ENCODE data around the gene PDZD2.
"Not testable (repeated sequence)": the region's sequence is repeated elsewhere in the genome, so short reads cannot be mapped to it uniquely, and the experiment has no call there.

The PDZD2 gene

DNA sequence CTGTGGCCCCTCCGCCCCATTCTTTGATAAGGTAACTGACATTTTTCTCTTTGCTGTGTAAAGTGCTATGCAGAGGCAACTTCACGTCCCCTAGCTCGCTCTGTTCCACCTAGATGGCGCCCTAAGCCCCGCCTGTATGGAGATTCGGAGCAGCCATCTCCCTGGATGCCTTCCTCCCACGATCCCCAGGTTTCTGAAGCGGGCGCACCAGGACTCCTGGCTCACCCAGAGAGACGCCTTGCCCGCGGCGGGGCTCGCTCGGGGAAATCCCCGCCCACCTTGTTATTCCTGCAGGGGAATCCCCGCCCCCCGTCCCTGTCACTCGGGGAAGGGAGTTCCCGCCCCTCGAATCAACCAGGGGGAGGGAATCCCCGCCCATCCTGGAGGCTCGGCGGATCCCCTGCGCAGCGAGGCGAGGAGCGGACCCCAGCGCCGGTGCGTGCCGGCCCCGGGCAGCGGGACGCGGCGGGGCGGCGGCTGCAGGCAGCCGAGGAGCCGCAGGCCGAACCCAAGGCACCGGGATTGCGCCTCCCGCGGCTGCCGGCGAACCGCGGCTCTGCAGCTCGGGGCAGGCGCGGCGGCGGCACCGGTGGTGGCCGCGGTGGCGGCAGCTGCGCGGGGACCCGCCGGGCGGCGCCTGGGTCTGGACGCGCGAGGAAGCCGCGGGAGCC lies at the start of gene PDZD2:
Gene PDZD2 (plus strand): TSS at position 384 of the 671 bp plus-strand sequence.
- DNase-seq: peak; percentile 81

DNA sequence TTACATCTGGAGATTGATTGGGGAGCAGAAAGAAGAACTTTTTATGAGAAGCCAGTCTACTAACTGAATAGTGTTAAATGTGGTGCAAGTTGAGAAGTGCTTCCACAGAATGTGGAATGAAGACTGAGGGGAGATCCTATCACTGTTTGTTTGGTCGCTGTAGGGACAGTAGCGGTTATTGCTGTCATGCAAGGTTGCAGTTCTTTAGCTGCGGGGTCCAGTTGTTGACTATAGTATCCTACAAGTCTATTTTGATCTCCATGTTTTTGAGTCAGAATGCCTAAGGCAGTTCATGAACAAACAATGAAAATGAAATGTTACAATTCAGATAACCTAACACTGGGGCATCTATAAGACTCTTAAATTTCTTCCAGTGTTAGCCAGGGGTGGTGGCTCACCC lies 45.3 kb upstream of the PDZD2 start:
- DNase-seq: no peak

DNA sequence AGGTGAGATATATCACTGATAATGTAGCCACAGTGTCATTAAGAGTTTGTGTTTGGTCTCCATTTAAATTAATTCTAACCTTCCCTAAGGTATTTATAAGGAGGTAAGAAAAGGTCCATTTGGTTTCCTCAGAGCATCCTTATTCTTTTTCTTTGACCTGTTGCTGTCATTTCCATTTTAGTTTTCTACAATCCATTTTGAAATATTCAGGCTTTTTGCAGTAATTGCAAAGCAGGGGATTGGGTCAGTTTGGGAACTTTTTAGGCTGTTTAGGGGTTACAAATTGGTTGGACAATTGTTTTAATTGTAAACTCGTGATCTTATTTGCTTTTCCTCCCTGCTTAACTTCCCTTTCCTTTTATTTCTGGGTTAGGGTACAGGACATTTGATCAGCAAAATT lies 42.6 kb upstream of the PDZD2 start:
- DNase-seq: no peak

DNA sequence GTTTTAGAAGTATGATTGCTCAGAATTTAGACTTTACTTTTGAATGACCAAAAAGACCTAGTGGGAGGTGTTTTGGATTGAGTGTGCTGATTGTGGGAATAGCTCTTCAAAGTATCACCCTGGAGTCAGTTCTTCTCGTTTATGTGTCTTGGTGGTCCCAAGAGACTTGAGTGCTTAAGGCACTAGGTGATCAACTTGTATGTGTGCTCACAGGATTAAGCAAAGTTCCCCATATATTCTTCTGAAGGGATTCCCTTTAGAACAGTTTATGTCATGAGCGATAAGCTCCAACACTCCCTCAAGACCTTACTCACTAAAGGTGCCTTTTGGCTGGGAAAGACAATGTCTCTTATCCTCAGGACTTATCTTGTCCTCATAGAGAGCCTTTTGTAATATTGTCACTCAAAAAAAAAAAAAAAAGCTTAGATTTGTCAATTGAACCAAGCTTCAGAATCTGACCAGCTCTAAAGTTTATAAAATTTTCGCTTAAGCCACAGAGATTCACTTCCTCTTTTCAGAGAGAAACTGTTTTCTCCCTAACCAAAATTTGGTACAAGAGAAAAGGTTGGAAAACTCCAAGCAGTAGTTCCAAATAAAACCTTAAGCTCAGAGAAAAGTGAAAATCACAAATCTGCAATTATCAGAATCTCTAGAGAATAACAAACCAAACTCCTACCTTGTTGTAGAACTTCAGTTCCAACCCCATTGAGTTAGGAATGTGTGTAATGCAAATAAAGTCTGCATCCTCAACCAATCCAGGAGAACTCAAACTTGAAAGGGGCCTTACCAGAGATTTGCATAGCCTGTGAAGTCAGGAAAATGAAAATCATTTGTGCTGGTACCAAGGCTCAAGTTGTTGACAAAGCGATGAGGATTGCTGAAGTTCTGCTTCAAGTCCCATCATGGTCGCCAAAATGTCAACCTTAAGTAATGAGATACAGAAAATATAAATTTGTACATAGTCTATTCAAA lies 40.0 kb upstream of the PDZD2 start:
- no peak for DNase-seq

DNA sequence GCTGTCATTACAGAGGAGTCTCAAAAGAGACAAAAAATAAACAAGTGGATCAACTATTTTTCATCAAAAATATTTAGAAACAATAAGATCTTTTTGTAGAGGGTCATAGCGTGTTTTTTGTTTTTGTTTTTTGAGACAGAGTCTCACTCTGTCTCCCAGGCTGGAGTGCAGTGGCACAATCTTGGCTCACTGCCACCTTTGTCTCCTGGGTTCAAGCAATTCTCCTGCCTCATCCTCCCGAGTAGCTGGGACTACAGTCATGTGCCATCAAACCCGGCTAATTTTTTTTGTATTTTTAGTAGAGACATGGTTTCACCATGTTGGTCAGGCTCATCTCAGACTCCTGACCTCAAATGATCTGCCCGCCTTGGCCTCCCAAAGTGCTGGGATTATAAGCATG lies 36.6 kb upstream of the PDZD2 start:
- not testable (repeated sequence) for DNase-seq

DNA sequence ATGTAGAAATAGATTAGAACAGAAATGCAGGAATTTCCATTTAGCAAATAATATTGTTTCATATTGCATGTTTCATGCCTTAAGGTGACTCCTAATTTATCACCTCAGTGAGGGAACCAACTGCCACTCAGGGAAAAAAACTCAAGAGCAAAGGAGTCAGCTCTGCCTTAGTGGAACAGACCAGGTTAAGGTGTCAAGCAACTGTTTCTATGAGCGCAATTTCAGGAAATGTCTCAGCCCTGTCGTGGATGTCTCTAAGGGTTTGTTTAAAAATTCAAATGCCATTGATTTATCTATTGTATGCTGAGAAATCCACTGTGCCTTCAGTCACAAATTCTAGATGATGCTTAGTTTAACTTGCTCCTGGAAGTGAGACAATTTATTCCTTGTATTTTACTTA lies 34.7 kb upstream of the PDZD2 start:
- DNase-seq: no peak

DNA sequence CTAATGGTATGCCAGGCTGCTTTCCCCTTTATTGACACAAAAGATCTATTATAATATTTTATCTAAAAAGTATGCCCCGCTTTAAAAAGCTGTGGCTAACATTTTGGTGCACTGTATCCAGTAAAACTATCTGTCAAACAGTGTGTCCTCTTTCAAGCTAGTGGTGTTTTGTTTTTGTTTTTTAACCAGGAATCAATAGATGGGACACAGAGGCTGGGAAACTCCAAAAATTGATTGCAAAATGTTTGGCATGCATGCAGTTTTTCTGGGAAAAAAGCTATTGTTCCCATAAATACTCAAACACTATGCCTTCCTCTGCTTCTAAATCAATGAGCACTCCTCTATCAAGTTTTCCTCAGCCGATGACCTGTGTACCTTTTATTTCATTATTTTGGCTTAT lies 34.3 kb upstream of the PDZD2 start:
- no peak for DNase-seq

DNA sequence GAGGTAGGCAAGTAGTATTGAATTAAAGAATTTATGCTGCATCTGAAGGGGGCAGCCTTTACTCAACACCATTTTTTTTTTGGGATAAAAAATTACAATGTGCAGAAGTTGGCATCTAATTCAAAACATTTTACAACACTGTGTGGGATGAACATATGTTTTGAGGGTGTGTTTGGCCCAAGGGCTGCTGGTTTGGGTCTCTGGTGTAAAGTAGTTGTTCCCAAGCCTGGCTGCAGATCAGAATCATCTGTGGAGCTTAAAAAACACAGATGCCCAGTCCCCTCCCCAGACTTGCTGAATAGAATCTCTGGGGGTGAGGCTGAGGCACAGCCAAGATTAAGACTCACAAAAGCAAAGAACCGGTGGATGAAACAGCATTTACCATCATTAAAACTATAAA lies 33.0 kb upstream of the PDZD2 start:
- no peak for DNase-seq

DNA sequence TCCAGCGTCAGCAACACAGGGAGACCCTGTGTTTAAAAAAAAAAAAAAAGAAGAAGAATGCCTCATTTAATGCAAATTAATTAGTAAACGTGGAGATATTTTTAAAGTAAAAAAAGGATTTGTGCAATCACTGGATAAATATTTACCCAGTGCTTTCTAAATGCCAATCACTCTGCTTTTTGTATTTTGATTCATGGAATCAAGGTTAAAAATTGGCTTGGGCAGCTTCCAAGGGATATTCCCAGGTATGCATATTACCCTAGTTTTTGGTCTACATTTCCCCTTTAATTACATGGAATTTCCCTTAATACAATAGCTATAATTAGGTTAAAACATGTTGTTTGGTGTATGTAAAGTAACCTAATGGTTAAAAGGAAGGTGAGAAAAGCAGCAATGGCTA lies 31.4 kb upstream of the PDZD2 start:
- no peak for DNase-seq

DNA sequence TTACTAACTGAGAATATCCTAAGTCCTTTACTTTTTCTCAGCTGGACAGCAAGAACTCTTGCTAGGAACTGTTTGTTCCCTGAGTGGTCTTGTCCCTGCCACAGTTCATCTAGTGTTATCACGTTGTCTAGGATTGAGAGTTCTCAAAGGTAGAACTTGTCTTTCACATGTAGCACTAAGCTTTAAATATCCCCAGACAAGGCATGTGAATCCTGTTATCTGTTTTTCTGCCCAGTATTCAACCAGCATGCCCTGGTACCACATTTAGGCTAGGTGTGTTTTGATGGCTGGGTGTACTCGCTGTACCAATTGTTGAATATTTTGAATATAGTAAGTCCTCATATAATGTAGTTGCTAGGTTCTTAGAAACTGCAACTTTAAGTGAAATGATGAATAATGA lies 27.9 kb upstream of the PDZD2 start:
- DNase-seq: no peak

DNA sequence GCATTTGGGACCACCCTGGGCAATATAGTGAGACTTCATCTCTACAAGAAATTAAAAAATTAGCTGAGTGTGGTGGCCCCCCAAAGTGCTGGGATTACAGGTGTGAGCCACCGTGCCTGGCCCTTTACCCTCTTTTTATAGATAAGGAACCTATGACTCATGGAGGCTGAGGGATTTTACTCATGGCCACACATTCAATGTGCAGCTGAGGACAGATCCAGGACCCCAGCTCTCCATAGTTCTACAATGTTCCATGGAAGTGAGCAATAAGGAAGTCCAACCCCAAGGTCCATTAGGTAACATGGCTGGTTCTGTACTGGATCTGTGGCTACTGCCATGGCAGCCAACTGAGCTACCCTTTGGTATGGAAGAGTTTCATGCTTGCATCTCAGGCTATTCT lies 25.3 kb upstream of the PDZD2 start:
- no peak for DNase-seq

DNA sequence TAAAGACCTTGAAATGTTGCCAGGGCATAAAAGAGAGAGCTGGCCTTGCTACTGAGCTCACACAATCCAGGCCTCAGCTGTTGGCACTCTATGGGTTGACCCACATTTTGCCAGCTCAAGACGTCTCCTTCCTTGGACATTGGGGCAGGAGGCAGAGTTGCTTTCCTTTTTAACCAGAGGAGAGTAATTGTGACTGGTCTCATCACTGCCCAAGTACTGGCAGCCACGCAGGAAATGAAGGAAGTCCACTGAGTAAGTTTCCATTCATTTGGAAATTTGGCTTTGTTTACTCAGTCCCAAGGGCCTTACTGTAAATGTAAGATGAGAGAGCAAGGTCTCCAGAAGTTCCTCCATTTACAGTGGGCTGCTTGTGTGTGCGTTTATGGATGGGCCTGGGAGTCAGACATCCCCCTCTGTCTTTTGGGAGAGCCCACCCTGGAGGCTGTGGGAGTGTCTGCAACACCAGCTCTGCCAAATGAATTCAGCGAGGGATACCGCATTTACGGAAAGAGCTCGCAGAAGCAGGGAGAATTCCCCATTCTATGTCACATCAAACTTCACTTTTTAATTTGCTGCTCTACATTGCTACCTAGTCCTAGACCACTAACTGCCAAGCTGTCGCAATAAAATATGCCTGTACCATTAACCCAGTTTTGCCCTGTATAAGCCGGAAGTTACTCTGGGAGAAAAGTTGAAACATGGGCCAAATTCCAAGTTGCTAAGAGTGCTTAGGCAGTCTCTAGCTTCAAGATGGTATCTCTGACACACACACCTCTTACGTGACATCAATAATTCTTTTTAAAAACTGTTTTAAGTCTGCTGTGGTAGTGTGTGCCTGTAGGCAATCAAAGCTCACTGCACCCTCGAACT lies 24.5 kb upstream of the PDZD2 start:
- no peak for DNase-seq

DNA sequence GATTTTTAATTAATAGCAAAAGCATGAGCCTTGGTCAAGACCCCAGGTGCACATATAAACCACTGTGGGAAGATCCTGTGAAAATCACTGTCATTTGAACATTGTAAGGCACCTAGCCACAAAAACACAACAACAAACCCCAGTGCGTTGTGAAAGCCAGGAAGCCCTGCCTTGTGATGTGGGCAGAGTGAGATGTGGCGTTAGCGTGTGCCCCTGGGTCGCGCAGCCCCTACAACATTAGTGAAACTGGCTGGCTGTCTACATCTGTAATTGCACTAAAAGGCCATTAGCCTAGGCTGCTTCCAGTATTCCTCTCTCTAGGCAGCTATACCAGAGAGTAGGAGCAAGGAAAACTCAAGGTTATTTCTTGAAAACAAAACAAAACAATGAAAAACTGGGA lies 21.1 kb upstream of the PDZD2 start:
- no peak for DNase-seq

DNA sequence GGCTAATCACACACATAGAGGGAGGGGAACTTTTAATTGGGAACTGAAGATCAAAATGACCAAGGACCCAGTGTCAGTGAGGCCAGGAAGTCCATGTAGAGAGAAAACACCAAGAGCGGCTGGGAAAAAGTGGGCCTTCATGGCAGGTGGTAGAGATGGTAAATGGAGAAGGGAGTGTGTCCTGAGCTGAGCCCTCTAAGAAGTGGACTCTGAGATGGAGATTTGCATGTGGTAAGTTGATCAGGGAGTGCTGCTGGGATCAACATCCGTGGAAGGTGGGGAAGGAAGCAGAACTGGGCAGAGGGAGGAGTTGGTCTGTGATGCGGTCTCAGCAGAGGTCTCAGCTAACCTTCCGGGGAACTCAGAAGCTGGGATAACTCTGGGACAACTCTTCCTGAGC lies 18.9 kb upstream of the PDZD2 start:
- no peak for DNase-seq

DNA sequence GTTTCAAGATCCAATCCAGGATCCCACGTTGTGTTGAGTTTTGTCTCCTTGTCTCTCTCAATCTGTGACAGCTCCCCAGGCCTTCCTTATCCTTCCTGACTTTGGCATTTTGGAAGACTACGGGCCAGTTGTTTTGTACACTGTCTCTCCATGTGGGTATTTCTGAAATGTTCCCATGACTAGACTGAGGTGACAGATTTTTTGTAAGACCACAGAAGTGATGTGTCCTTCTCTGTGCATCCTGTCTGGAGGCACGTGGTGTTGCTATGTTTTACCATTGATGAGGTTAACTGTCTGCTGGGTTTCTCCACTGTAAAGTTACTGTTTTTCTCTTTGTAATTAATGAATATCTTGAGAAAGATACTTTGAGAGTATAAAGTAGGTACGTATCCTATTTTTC lies 15.7 kb upstream of the PDZD2 start:
- no peak for DNase-seq

DNA sequence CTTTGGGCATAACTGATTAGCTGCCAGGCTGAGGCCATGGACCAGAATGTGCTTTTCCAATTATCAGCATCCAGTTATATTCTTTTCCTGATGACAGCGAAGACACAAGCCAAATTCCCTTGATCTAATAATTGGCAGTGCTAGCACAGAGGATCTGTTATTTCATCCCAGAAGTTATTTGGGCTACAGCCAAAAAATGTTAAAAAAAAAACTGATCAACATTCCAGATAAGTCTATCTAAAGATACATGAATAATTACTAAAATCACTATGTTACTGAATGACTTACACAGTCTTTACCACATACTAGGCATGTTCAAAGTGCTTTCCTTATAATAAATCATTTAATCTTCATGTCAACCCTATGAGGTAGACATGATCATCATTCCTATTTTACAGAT lies 13.5 kb upstream of the PDZD2 start:
- DNase-seq: no peak

DNA sequence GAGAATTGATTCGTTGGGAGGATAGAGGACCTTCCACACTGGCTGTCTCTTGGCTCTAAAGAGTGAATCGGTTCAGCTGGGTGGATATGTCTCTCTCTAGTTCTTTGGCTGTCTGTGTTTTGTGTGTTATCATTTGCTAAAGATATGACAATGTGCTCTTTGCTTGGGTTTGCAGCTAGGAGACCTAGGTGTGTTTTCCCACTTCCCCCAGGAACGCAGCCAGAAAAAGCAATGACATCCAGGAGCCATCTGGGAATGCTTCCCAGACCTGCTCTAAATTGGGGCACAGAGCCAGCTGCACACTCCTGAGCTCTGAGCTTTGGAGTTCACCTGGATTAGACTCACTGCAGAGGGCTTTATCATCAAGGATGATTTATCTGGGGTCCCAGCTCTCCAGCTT lies 12.8 kb upstream of the PDZD2 start:
- DNase-seq: no peak

DNA sequence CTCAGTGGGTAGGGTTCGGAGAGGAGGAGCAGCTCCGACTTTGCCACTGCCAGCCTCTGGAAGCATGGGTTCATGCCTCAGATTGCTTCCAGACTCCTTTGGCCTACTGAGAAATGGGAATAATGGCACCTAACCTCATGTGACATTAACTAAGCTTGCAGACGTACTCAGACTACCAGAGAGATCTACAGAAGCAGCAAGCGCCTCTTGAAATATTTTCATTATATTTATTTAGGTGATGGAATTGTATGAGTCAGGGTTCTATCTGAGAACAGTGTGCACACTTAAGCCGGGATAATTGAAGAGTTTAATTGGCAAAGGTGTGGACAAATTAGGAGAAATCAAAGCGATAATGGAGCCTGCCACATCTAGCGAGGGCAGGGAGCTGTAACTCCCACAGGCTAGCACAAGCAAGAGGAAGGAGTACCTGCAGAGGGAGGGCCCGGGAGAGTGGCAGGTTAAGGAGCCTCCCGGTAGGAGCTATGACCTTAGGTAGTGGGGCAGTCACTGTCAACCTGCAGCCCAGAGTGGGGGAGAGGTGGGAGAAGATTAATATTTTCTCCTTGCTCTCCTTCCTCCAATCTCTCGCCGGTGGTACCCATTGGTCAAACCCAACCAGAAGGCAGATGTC lies 12.2 kb upstream of the PDZD2 start:
- no peak for DNase-seq

DNA sequence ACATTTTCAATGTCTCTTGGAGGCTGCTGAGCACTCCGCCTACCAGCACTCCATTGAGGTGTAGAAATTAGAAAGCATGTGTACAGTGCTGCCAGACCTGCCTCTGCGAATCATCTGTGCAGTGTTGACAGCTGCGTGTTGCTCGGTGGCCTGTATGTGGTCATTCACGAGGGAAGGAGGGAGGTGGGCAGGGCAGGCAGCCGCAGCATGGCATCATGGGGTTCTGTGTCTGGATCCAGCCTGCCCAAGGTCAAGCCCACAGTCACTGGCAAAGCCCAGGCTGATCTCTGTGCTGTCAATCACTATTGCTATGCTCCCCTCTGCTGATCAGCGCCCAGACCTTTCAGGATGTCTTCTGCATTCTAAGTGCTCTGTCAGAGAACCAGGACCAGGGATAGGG lies 8.0 kb upstream of the PDZD2 start:
- no peak for DNase-seq

DNA sequence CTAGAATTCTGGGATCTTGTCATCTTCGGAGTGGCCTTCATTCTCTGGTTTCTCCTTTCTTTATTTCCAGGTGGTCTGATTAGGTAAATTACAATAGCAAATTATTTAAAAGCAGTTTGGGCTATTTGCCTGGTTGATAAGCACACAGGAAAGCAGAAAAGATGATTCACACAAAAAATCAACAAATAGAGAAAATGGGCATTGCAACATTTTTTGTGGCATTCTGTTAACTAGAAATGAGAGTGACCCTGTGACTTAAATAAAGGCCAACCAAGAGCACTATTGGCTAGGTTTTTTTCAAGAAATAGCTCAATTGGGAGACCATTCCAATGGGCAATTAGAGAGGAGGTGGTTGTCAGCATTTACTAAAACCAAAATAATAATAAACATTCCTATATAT lies 6.5 kb upstream of the PDZD2 start:
- no peak for DNase-seq

DNA sequence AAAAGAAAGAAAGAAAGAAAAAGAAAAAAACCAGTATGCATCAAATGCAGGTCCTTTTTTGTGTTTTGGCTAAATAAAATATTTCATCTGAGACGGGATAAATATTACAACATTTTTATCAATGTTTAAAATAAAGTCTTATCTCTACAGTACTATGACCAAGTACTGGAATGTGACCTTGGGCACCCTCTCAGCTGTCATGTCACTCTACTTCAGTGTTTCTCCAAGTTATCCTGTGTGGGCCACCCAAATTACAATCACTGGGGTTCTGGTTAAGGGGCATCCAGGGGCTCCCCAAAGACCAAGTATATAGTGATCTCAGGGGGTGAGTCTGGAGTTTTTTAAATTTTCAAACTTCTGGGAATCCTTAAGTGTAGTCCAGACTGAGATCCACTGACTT lies 3.5 kb upstream of the PDZD2 start:
- DNase-seq: no peak

DNA sequence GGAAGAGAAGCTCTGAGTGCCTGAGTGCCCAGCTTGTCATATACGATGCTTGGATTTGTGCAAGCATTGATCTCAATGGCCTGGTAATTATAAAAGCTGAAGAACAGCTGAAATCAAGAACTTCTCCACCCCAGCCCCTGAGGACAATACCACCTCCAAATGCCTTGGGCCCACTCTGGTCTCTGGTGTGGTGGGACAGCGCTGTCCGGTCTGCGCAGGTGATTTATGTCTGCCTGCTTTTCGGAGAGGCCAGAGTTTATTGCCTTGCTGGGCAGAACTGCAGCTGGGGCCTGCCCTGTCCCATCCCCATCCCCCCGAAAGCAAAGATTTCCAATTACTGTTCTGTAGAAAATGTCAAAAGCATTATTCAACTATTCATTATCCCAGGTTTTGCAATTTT lies 1.1 kb upstream of the PDZD2 start:
- DNase-seq: no peak

DNA sequence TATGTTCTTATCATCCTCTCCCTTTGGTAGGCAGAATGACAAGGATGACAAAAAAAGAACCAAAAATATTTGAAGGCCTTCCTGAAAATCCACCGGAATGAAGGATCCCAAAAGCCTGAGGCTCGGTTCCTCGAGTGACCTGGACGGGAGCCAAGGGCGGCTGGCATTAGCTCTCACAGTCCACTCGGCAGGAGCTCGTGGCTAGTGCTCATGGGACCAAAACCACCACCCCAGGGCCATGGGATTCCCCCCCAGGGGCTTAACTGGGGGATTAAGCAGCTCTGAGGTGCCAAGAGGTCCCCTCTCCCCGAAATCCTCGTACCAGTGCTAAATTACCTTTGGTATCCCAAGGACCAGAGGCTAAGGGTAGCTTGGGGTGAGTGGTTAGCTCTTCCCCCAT lies 586 bp upstream of the PDZD2 start:
- DNase-seq: no peak
